DMS 273 (cell line): ENCODE data around the gene LMF1.
A peak's percentile ranks its signal among the peaks of the same experiment; 100 is the strongest.

Source experiments
- DNase-seq: peaks from one replicate; lab custom pipeline; 2025; ENCODE audit not compliant: unreplicated experiment; lab: John Stamatoyannopoulos, UW

The LMF1 gene

GRCh38 chr16:970766-971581 lies at the start of gene LMF1:
Gene LMF1 (minus strand): TSS chr16:970984. CDS start chr16:970980, 4 bp downstream.
- DNase-seq, result peak; percentile 93

GRCh38 chr16:1020091-1020399 lies 49.3 kb upstream of the LMF1 start:
- no peak for DNase-seq

- peak; percentile 49 for DNase-seq
Observed at GRCh38 chr16:1019231-1020090, 48.7 kb upstream of the LMF1 start.

- DNase-seq, result no peak
Observed at GRCh38 chr16:1018447-1019198, 47.8 kb upstream of the LMF1 start.

- no peak for DNase-seq
Observed at GRCh38 chr16:1014771-1015495, 44.1 kb upstream of the LMF1 start.

- no peak for DNase-seq
Observed at GRCh38 chr16:1014221-1014620, 43.4 kb upstream of the LMF1 start.

GRCh38 chr16:1013593-1013900 lies 42.8 kb upstream of the LMF1 start:
- DNase-seq, result no peak

- DNase-seq, result no peak
Observed at GRCh38 chr16:1012722-1013592, 42.2 kb upstream of the LMF1 start.

- no peak for DNase-seq
Observed at GRCh38 chr16:1012135-1012534, 41.4 kb upstream of the LMF1 start.

- no peak for DNase-seq
Observed at GRCh38 chr16:1011316-1012082, 40.7 kb upstream of the LMF1 start.

- DNase-seq, result no peak
Observed at GRCh38 chr16:1010815-1011214, 40.0 kb upstream of the LMF1 start.

GRCh38 chr16:1010251-1010650 lies 39.5 kb upstream of the LMF1 start:
- DNase-seq, result no peak

GRCh38 chr16:1009358-1010150 lies 38.8 kb upstream of the LMF1 start:
- no peak for DNase-seq

- DNase-seq, result no peak
Observed at GRCh38 chr16:1008085-1008484, 37.3 kb upstream of the LMF1 start.

GRCh38 chr16:1007284-1007850 lies 36.6 kb upstream of the LMF1 start:
- DNase-seq, result no peak

- DNase-seq, result no peak
Observed at GRCh38 chr16:1006781-1007180, 36.0 kb upstream of the LMF1 start.

- no peak for DNase-seq
Observed at GRCh38 chr16:1005286-1005685, 34.5 kb upstream of the LMF1 start.
